Astrocyte of the spinal cord (primary cell): ENCODE results near the gene SLC2A13.
"Not testable (repeated sequence)": the region's sequence is repeated elsewhere in the genome, so short reads cannot be mapped to it uniquely, and the experiment has no call there.

Experiments
- DNase-seq: peaks from one replicate; pipeline ENCODE4 v3.0.0; 2011; ENCODE audit warnings: low read depth, low spot score
- H3K4me3 ChIP-seq: 2 replicates; pipeline ENCODE4 v1.5.1; 2011; ENCODE audit warnings: low read depth, mild to moderate bottlenecking, low read length, moderate library complexity
- CTCF ChIP-seq: IDR thresholded peaks from 2 replicates; pipeline ENCODE4 v1.5.1; 2012; ENCODE audit warnings: low read depth, mild to moderate bottlenecking, low read length, inconsistent platforms
- in situ Hi-C: cut with HindIII; loops from 2 replicates; pipeline ENCODE4 v1.10.0; 2017; ENCODE audit warnings: low sequenced_read_pairs

The SLC2A13 gene

GRCh38 chr12:39771456-39771855 is 334.4 kb downstream of the SLC2A13 start:
- no peak for DNase-seq
- no peak overlapping the region for H3K4me3 ChIP-seq
- TF ChIP-seq CTCF, result no peak
- in situ Hi-C loops, result no loop called here

- in situ Hi-C loops, result no loop called here
- peak; percentile 53 for DNase-seq
- TF ChIP-seq CTCF, result peak; percentile 79
Observed at GRCh38 chr12:39764944-39765560, 340.8 kb downstream of the SLC2A13 start.

GRCh38 chr12:39763890-39764169 is 342.1 kb downstream of the SLC2A13 start:
- no peak for DNase-seq

More at GRCh38 chr12:39764944-39765560, 340.8 kb downstream of the SLC2A13 start:
- no peak overlapping the region for H3K4me3 ChIP-seq

GRCh38 chr12:39763071-39763889 is 342.6 kb downstream of the SLC2A13 start:
- H3K4me3 ChIP-seq, result no peak overlapping the region
- in situ Hi-C loops, result no loop called here
- DNase-seq, result no peak
- no peak for TF ChIP-seq CTCF

More at GRCh38 chr12:39763890-39764169, 342.1 kb downstream of the SLC2A13 start:
- no peak for TF ChIP-seq CTCF
- in situ Hi-C loops, result no loop called here
- no peak overlapping the region for H3K4me3 ChIP-seq

GRCh38 chr12:39755478-39755877 is 350.4 kb downstream of the SLC2A13 start:
- TF ChIP-seq CTCF, result no peak
- H3K4me3 ChIP-seq, result no peak overlapping the region
- no peak for DNase-seq
- in situ Hi-C loops, result no loop called here

- TF ChIP-seq CTCF, result no peak
- DNase-seq, result no peak
- in situ Hi-C loops, result no loop called here
- H3K4me3 ChIP-seq, result no peak overlapping the region
Observed at GRCh38 chr12:39752482-39753137, 353.3 kb downstream of the SLC2A13 start.

- DNase-seq, in situ Hi-C loops, H3K4me3 ChIP-seq: not testable (repeated sequence)
Observed at GRCh38 chr12:39746151-39746550, 359.7 kb downstream of the SLC2A13 start.
